ENCODE measurements around the gene GNPAT.

GNPAT gene

GRCh38 chr1:231266811-231267322, 25.9 kb downstream of the GNPAT start:
- H3K79me2 ChIP-seq (ENCODE audit: low read length) = no peaks in the 10 kb centered on the region

GRCh38 chr1:231272173-231272572, 31.2 kb downstream of the GNPAT start:
- Histone ChIP-seq H3K79me2 (ENCODE audit: low read length) (no peaks in the 10 kb centered on the region), H3K9me3 (ENCODE audit: insufficient read depth, low read length) (no peaks in the 10 kb centered on the region), H3K4me1 (ENCODE audit: low read length) (no peaks in the 10 kb centered on the region), H3K4me3 (ENCODE audit: low read length) (no peak overlapping the region), H2AFZ (ENCODE audit: low read depth, low read length) (no peak overlapping the region), H3K4me2 (ENCODE audit: low read length) (no peak overlapping the region), H4K20me1 (ENCODE audit: insufficient read depth, low read length) (no peaks in the 10 kb centered on the region), H3K27ac (ENCODE audit: low read length) (no peak overlapping the region), H3K36me3 (replicated peaks; ENCODE audit: low read depth, low read length) (peaks cover 64% of the 10 kb centered on the region), H3K27me3 (ENCODE audit: low read depth, low read length) (no peaks in the 10 kb centered on the region), H3K9ac (ENCODE audit: low read length) (no peak overlapping the region)
- TF ChIP-seq CTCF (IDR thresholded peaks at IDR 0.05; ENCODE audit: low read depth, low read length) (no peak), EZH2phosphoT487 (IDR thresholded peaks at IDR 0.05; ENCODE audit: low read depth) (no peak)

More at GRCh38 chr1:231266811-231267322, 25.9 kb downstream of the GNPAT start:
- no peak overlapping the region for H3K9ac ChIP-seq (ENCODE audit: low read length)
- no peak overlapping the region for H2AFZ ChIP-seq (ENCODE audit: low read depth, low read length)
- H4K20me1 ChIP-seq (ENCODE audit: insufficient read depth, low read length) = no peaks in the 10 kb centered on the region
- TF ChIP-seq EZH2phosphoT487 (IDR thresholded peaks at IDR 0.05; ENCODE audit: low read depth) = no peak
- no peak for TF ChIP-seq CTCF (IDR thresholded peaks at IDR 0.05; ENCODE audit: low read depth, low read length)
- H3K4me3 ChIP-seq (ENCODE audit: low read length) = no peak overlapping the region
- H3K27me3 ChIP-seq (ENCODE audit: low read depth, low read length) = no peaks in the 10 kb centered on the region
- H3K9me3 ChIP-seq (ENCODE audit: insufficient read depth, low read length) = no peaks in the 10 kb centered on the region
- H3K27ac ChIP-seq (ENCODE audit: low read length) = no peak overlapping the region
- peaks cover 74% of the 10 kb centered on the region for H3K36me3 ChIP-seq (replicated peaks; ENCODE audit: low read depth, low read length)
- H3K4me1 ChIP-seq (ENCODE audit: low read length) = peaks cover 4% of the 10 kb centered on the region
- no peak overlapping the region for H3K4me2 ChIP-seq (ENCODE audit: low read length)

GRCh38 chr1:231272880-231273279, 31.9 kb downstream of the GNPAT start:
- H3K4me3 ChIP-seq (ENCODE audit: low read length) = no peak overlapping the region
- peaks cover 63% of the 10 kb centered on the region for H3K36me3 ChIP-seq (replicated peaks; ENCODE audit: low read depth, low read length)
- H4K20me1 ChIP-seq (ENCODE audit: insufficient read depth, low read length) = no peaks in the 10 kb centered on the region
- H3K9me3 ChIP-seq (ENCODE audit: insufficient read depth, low read length) = no peaks in the 10 kb centered on the region
- H3K4me1 ChIP-seq (ENCODE audit: low read length) = no peaks in the 10 kb centered on the region
- H2AFZ ChIP-seq (ENCODE audit: low read depth, low read length) = no peak overlapping the region
- no peak overlapping the region for H3K9ac ChIP-seq (ENCODE audit: low read length)
- H3K27me3 ChIP-seq (ENCODE audit: low read depth, low read length) = no peaks in the 10 kb centered on the region
- no peaks in the 10 kb centered on the region for H3K79me2 ChIP-seq (ENCODE audit: low read length)
- no peak overlapping the region for H3K27ac ChIP-seq (ENCODE audit: low read length)
- TF ChIP-seq EZH2phosphoT487 (IDR thresholded peaks at IDR 0.05; ENCODE audit: low read depth) (no peak), CTCF (IDR thresholded peaks at IDR 0.05; ENCODE audit: low read depth, low read length) (no peak)
- no peak overlapping the region for H3K4me2 ChIP-seq (ENCODE audit: low read length)

GRCh38 chr1:231274119-231274825, 33.3 kb downstream of the GNPAT start:
- H3K4me3 ChIP-seq (ENCODE audit: low read length) = no peak overlapping the region
- no peaks in the 10 kb centered on the region for H3K27me3 ChIP-seq (ENCODE audit: low read depth, low read length)
- peaks cover 73% of the 10 kb centered on the region for H3K36me3 ChIP-seq (replicated peaks; ENCODE audit: low read depth, low read length)
- no peaks in the 10 kb centered on the region for H3K9me3 ChIP-seq (ENCODE audit: insufficient read depth, low read length)
- no peak overlapping the region for H3K27ac ChIP-seq (ENCODE audit: low read length)
- H3K9ac ChIP-seq (ENCODE audit: low read length) = no peak overlapping the region
- H4K20me1 ChIP-seq (ENCODE audit: insufficient read depth, low read length) = no peaks in the 10 kb centered on the region
- H2AFZ ChIP-seq (ENCODE audit: low read depth, low read length) = no peak overlapping the region
- no peak overlapping the region for H3K4me2 ChIP-seq (ENCODE audit: low read length)
- no peaks in the 10 kb centered on the region for H3K79me2 ChIP-seq (ENCODE audit: low read length)
- TF ChIP-seq EZH2phosphoT487 (IDR thresholded peaks at IDR 0.05; ENCODE audit: low read depth) = no peak
- H3K4me1 ChIP-seq (ENCODE audit: low read length) = no peaks in the 10 kb centered on the region

All from OCI-LY3 (cell line).